ENCODE measurements around the gene THAP3.

The THAP3 gene

GRCh38 chr1:6612641-6613360 lies 11.9 kb upstream of the THAP3 start:
- no peak for DNase-seq (ENCODE audit: low read depth)

GRCh38 chr1:6613361-6614018 lies 11.2 kb upstream of the THAP3 start, which contains the start of gene PHF13:
Gene PHF13, plus strand, starts transcription at chr1:6613731. Its CDS starts 336 bp downstream, at chr1:6614067.
- peak; percentile 99 for DNase-seq (ENCODE audit: low read depth)

GRCh38 chr1:6614019-6614928 lies 10.4 kb upstream of the THAP3 start:
- DNase-seq (ENCODE audit: low read depth): no peak

- DNase-seq (ENCODE audit: low read depth): no peak
These were observed 9.5 kb upstream of the THAP3 start for GRCh38 chr1:6614929-6615785.

GRCh38 chr1:6619045-6619444 lies 5.6 kb upstream of the THAP3 start:
- DNase-seq (ENCODE audit: low read depth): no peak

- no peak for DNase-seq (ENCODE audit: low read depth)
These were observed 3.0 kb upstream of the THAP3 start for GRCh38 chr1:6621429-6622391.

GRCh38 chr1:6622396-6623152 lies 2.1 kb upstream of the THAP3 start:
- DNase-seq (ENCODE audit: low read depth): no peak

GRCh38 chr1:6623269-6623965 lies 1.3 kb upstream of the THAP3 start:
- no peak for DNase-seq (ENCODE audit: low read depth)

GRCh38 chr1:6625584-6626149 lies 999 bp downstream of the THAP3 start:
- no peak for DNase-seq (ENCODE audit: low read depth)

GRCh38 chr1:6627031-6627430 lies 2.4 kb downstream of the THAP3 start:
- DNase-seq (ENCODE audit: low read depth): no peak

- DNase-seq (ENCODE audit: low read depth): no peak
These were observed 3.3 kb downstream of the THAP3 start for GRCh38 chr1:6627841-6628545.

- DNase-seq (ENCODE audit: low read depth): no peak
These were observed 4.4 kb downstream of the THAP3 start for GRCh38 chr1:6628971-6629479.

- DNase-seq (ENCODE audit: low read depth): no peak
These were observed 5.4 kb downstream of the THAP3 start for GRCh38 chr1:6630027-6630426.

- DNase-seq (ENCODE audit: low read depth): no peak
These were observed 6.4 kb downstream of the THAP3 start for GRCh38 chr1:6631058-6631457.

- no peak for DNase-seq (ENCODE audit: low read depth)
These were observed 8.2 kb downstream of the THAP3 start for GRCh38 chr1:6632588-6633514.

GRCh38 chr1:6634371-6635052 lies 9.8 kb downstream of the THAP3 start:
- peak; percentile 28 for DNase-seq (ENCODE audit: low read depth)

Measured in activated T-cell treated with anti-CD3 and anti-CD28 coated beads for 1 hour (primary cell).